NOMO-1 treated with DMSO at 0.1 percent for 48 hours (cell line): Measurements from ENCODE around the gene APEX1.

ENCODE experiments used
- DNase-seq: peaks from one replicate; lab custom pipeline; 2025; ENCODE audit not compliant: unreplicated experiment; lab: John Stamatoyannopoulos, UW

The APEX1 gene

GRCh38 chr14:20454516-20455354 lies at the start of gene APEX1, which contains the start of gene OSGEP:
TSS of gene APEX1 (plus strand) at chr14:20455226. CDS start at chr14:20455646, 420 bp downstream.
TSS of gene OSGEP (minus strand) at chr14:20454812. CDS start at chr14:20454683, 129 bp downstream.
- DNase-seq, result peak; percentile 98

GRCh38 chr14:20409226-20409625 lies 45.8 kb upstream of the APEX1 start:
- no peak for DNase-seq

- no peak for DNase-seq
These were observed 42.6 kb upstream of the APEX1 start for GRCh38 chr14:20412411-20412810.

GRCh38 chr14:20412876-20413743 lies 41.9 kb upstream of the APEX1 start, which contains the start of gene TEP1:
TSS of gene TEP1 (minus strand) at chr14:20413501. CDS start at chr14:20408439, 5,062 bp downstream.
- DNase-seq, result peak; percentile 66

GRCh38 chr14:20413744-20414082 lies 41.3 kb upstream of the APEX1 start:
- no peak for DNase-seq

- peak; percentile 73 for DNase-seq
These were observed 39.2 kb upstream of the APEX1 start for GRCh38 chr14:20415782-20416206.

GRCh38 chr14:20416223-20416622 lies 38.8 kb upstream of the APEX1 start:
- DNase-seq, result no peak

- DNase-seq, result no peak
These were observed 37.5 kb upstream of the APEX1 start for GRCh38 chr14:20417250-20418186.

- DNase-seq, result no peak
These were observed 36.5 kb upstream of the APEX1 start for GRCh38 chr14:20418501-20418909.

- peak; percentile 10 for DNase-seq
These were observed 35.6 kb upstream of the APEX1 start for GRCh38 chr14:20419419-20419818.

GRCh38 chr14:20421267-20421666 lies 33.8 kb upstream of the APEX1 start:
- DNase-seq, result no peak

- DNase-seq, result no peak
These were observed 32.1 kb upstream of the APEX1 start for GRCh38 chr14:20422886-20423285.

- DNase-seq, result no peak
These were observed 30.2 kb upstream of the APEX1 start for GRCh38 chr14:20424851-20425250.

GRCh38 chr14:20427231-20428009 lies 27.6 kb upstream of the APEX1 start:
- DNase-seq, result peak; percentile 92

GRCh38 chr14:20428010-20428365 lies 27.0 kb upstream of the APEX1 start:
- DNase-seq, result no peak

GRCh38 chr14:20428802-20429201 lies 26.2 kb upstream of the APEX1 start:
- no peak for DNase-seq

- DNase-seq, result no peak
These were observed 25.0 kb upstream of the APEX1 start for GRCh38 chr14:20429801-20430669.

- DNase-seq, result no peak
These were observed 20.1 kb upstream of the APEX1 start for GRCh38 chr14:20434701-20435581.
